Measurements from ENCODE around the gene AIDA. TPM values are rescaled to one million over a fixed set of nuclear protein-coding genes. Genes with fewer than 3 reads are reported as not detected.
"Not testable (repeated sequence)": the region's sequence is repeated elsewhere in the genome, so short reads cannot be mapped to it uniquely, and the experiment has no call there.

Gene AIDA
- 100 to 1,000 TPM in 1 of 8 experiments, 10 to 100 TPM in 7; 25.8 to 123 (median 46.3) TPM for total RNA-seq

- 0 to 1% (median 0%) methylated on average over 1 to 31 of the region's 62 CpGs; no CpG with 5 or more reads in 3 of the 10 experiments for WGBS, 10 experiments
- H3K4me3 ChIP-seq, result peak within 1 kb of the TSS; percentile 63 to 93 (median 90)
- peak within 1 kb of the TSS; percentile 98 to 99 for H3K27ac ChIP-seq
- ATAC-seq (replicated peaks in 6 of 8), result peak; percentile 71 to 82 (median 80)
- in situ Hi-C loops (cut with MboI; ENCODE audit: low pct_unique_long_range_greater_than_20kb in 2 of 9, low sequenced_read_pairs in 9 of 9, unreplicated experiment in 9 of 9), result no loop called here
- H3K4me1 ChIP-seq (replicated peaks in 1 of 2), result peaks cover 3 to 14% of the 10 kb centered on the region in 2 donors
Measured at GRCh38 chr1:222712253-222713090, at the start of gene AIDA, which contains the start of gene BROX. AIDA (minus strand) TSS chr1:222712491; CDS start chr1:222712317, 174 bp downstream. BROX (plus strand) TSS chr1:222712564; CDS start chr1:222715700, 3,136 bp downstream.

GRCh38 chr1:222761083-222761482, 48.8 kb upstream of the AIDA start:
- Histone ChIP-seq H3K4me1 (replicated peaks in 1 of 2) (peaks cover 7 to 8% of the 10 kb centered on the region in 2 donors), H3K27ac (no peak overlapping the region), H3K4me3 (no peak overlapping the region)
- in situ Hi-C loops (cut with MboI; ENCODE audit: low pct_unique_long_range_greater_than_20kb in 2 of 9, low sequenced_read_pairs in 9 of 9, unreplicated experiment in 9 of 9), result no loop called here
- peak in 7 of 8 experiments; percentile 53 to 98 (median 76) for ATAC-seq (replicated peaks in 6 of 8)
- WGBS, 10 experiments, result 0 to 60% (median 14%) methylated on average over 1 of the region's 1 CpG; no CpG with 5 or more reads in 2 of the 10 experiments

- ATAC-seq (replicated peaks in 6 of 8), result no peak
- in situ Hi-C loops (cut with MboI; ENCODE audit: low pct_unique_long_range_greater_than_20kb in 2 of 9, low sequenced_read_pairs in 9 of 9, unreplicated experiment in 9 of 9), result no loop called here
- Histone ChIP-seq H3K4me3 (no peak overlapping the region), H3K4me1 (replicated peaks in 1 of 2) (peaks cover 7 to 8% of the 10 kb centered on the region in 2 donors), H3K27ac (no peak overlapping the region)
- 76 to 100% (median 89%) methylated on average over 1 to 5 of the region's 5 CpGs for WGBS, 10 experiments
Measured at GRCh38 chr1:222759451-222760035, 47.3 kb upstream of the AIDA start.

- no peak for ATAC-seq (replicated peaks in 6 of 8)
- 54 to 89% (median 74%) methylated on average over 2 to 10 of the region's 10 CpGs for WGBS, 10 experiments
- no peak overlapping the region for H3K4me3 ChIP-seq
- peaks cover 7 to 8% of the 10 kb centered on the region in 2 donors for H3K4me1 ChIP-seq (replicated peaks in 1 of 2)
- no peak overlapping the region for H3K27ac ChIP-seq
- in situ Hi-C loops (cut with MboI; ENCODE audit: low pct_unique_long_range_greater_than_20kb in 2 of 9, low sequenced_read_pairs in 9 of 9, unreplicated experiment in 9 of 9), result no loop called here
Measured at GRCh38 chr1:222757646-222758268, 45.5 kb upstream of the AIDA start.

GRCh38 chr1:222754366-222755139, 42.3 kb upstream of the AIDA start:
- in situ Hi-C loops (cut with MboI; ENCODE audit: low pct_unique_long_range_greater_than_20kb in 2 of 9, low sequenced_read_pairs in 9 of 9, unreplicated experiment in 9 of 9), result no loop called here
- peak in 3 of 8 experiments; percentile 96 to 99 (median 98) for ATAC-seq (replicated peaks in 6 of 8)
- no peak overlapping the region for H3K27ac ChIP-seq
- H3K4me1 ChIP-seq (replicated peaks in 1 of 2), result peaks cover 17 to 23% of the 10 kb centered on the region in 2 donors
- WGBS, 10 experiments, result 23 to 100% (median 85%) methylated on average over 1 to 10 of the region's 10 CpGs
- no peak overlapping the region for H3K4me3 ChIP-seq

GRCh38 chr1:222751255-222751654, 39.0 kb upstream of the AIDA start:
- H3K4me1 ChIP-seq (replicated peaks in 1 of 2), result peaks cover 23% of the 10 kb centered on the region in 2 donors
- WGBS, 10 experiments, result 33 to 100% (median 57%) methylated on average over 1 to 3 of the region's 3 CpGs; no CpG with 5 or more reads in 1 of the 10 experiments
- no peak overlapping the region for H3K4me3 ChIP-seq
- no peak overlapping the region for H3K27ac ChIP-seq
- peak in 5 of 8 experiments; percentile 76 to 91 (median 85) for ATAC-seq (replicated peaks in 6 of 8)
- in situ Hi-C loops (cut with MboI; ENCODE audit: low pct_unique_long_range_greater_than_20kb in 2 of 9, low sequenced_read_pairs in 9 of 9, unreplicated experiment in 9 of 9), result no loop called here

GRCh38 chr1:222750651-222751050, 38.4 kb upstream of the AIDA start:
- 57 to 100% (median 100%) methylated on average over 1 of the region's 1 CpG for WGBS, 10 experiments
- peaks cover 23% of the 10 kb centered on the region in 2 donors for H3K4me1 ChIP-seq (replicated peaks in 1 of 2)
- H3K27ac ChIP-seq, result no peak overlapping the region
- no peak overlapping the region for H3K4me3 ChIP-seq
- ATAC-seq (replicated peaks in 6 of 8), result no peak
- in situ Hi-C loops (cut with MboI; ENCODE audit: low pct_unique_long_range_greater_than_20kb in 2 of 9, low sequenced_read_pairs in 9 of 9, unreplicated experiment in 9 of 9), result no loop called here

GRCh38 chr1:222749927-222750326, 37.6 kb upstream of the AIDA start:
- peak; percentile 2 to 69 (median 54) for ATAC-seq (replicated peaks in 6 of 8)
- H3K4me3 ChIP-seq, result no peak overlapping the region
- peaks cover 23% of the 10 kb centered on the region in 2 donors for H3K4me1 ChIP-seq (replicated peaks in 1 of 2)
- H3K27ac ChIP-seq, result no peak overlapping the region
- in situ Hi-C loops (cut with MboI; ENCODE audit: low pct_unique_long_range_greater_than_20kb in 2 of 9, low sequenced_read_pairs in 9 of 9, unreplicated experiment in 9 of 9), result no loop called here

GRCh38 chr1:222741630-222742457, 29.6 kb upstream of the AIDA start:
- WGBS, 10 experiments, result 50 to 96% (median 87%) methylated on average over 2 to 5 of the region's 5 CpGs
- H3K27ac ChIP-seq; H3K4me1 ChIP-seq (replicated peaks in 1 of 2); ATAC-seq (replicated peaks in 6 of 8); in situ Hi-C loops (cut with MboI; ENCODE audit: low pct_unique_long_range_greater_than_20kb in 2 of 9, low sequenced_read_pairs in 9 of 9, unreplicated experiment in 9 of 9); H3K4me3 ChIP-seq: not testable (repeated sequence)

GRCh38 chr1:222739929-222740328, 27.6 kb upstream of the AIDA start:
- Histone ChIP-seq H3K4me3 (no peak overlapping the region), H3K27ac (no peak overlapping the region), H3K4me1 (replicated peaks in 1 of 2) (no peaks in the 10 kb centered on the region)
- ATAC-seq (replicated peaks in 6 of 8), result peak in 1 of 8 experiments; percentile 24
- 0 to 71% (median 41%) methylated on average over 1 of the region's 1 CpG for WGBS, 10 experiments
- in situ Hi-C loops (cut with MboI; ENCODE audit: low pct_unique_long_range_greater_than_20kb in 2 of 9, low sequenced_read_pairs in 9 of 9, unreplicated experiment in 9 of 9), result no loop called here

GRCh38 chr1:222739465-222739864, 27.2 kb upstream of the AIDA start:
- WGBS, 10 experiments, result 40 to 95% (median 92%) methylated on average over 1 to 2 of the region's 2 CpGs; no CpG with 5 or more reads in 3 of the 10 experiments
- peak in 2 of 8 experiments; percentile 10 to 66 for ATAC-seq (replicated peaks in 6 of 8)
- Histone ChIP-seq H3K27ac (no peak overlapping the region), H3K4me1 (replicated peaks in 1 of 2) (no peaks in the 10 kb centered on the region), H3K4me3 (no peak overlapping the region)
- in situ Hi-C loops (cut with MboI; ENCODE audit: low pct_unique_long_range_greater_than_20kb in 2 of 9, low sequenced_read_pairs in 9 of 9, unreplicated experiment in 9 of 9), result no loop called here

- no peak for ATAC-seq (replicated peaks in 6 of 8)
- in situ Hi-C loops (cut with MboI; ENCODE audit: low pct_unique_long_range_greater_than_20kb in 2 of 9, low sequenced_read_pairs in 9 of 9, unreplicated experiment in 9 of 9), result no loop called here
- 0 to 90% (median 67%) methylated on average over 1 of the region's 1 CpG; no CpG with 5 or more reads in 1 of the 10 experiments for WGBS, 10 experiments
- H3K4me3 ChIP-seq, result no peak within 1 kb of the TSS
- no peaks in the 10 kb centered on the region for H3K4me1 ChIP-seq (replicated peaks in 1 of 2)
- H3K27ac ChIP-seq, result no peak within 1 kb of the TSS
Measured at GRCh38 chr1:222736972-222737371, 24.7 kb upstream of the AIDA start, which contains the start of gene FAM177B. FAM177B (plus strand) TSS chr1:222737202; CDS start chr1:222746546, 9,344 bp downstream.

Measured in motor neuron (in vitro differentiated cells).